NCI-H1105 (cell line): ENCODE results near the gene LPIN1.
"Not testable (repeated sequence)": the region's sequence is repeated elsewhere in the genome, so short reads cannot be mapped to it uniquely, and the experiment has no call there.

Experiments
- DNase-seq: peaks from one replicate; lab custom pipeline; 2025; lab: John Stamatoyannopoulos, UW

LPIN1 gene

GRCh38 chr2:11743846-11744553, 2.4 kb upstream of the LPIN1 start:
- peak; percentile 29 for DNase-seq

GRCh38 chr2:11744631-11745394, 1.6 kb upstream of the LPIN1 start:
- no peak for DNase-seq

- no peak for DNase-seq
Observed at GRCh38 chr2:11745613-11746375, 638 bp upstream of the LPIN1 start.

- no peak for DNase-seq
Observed at GRCh38 chr2:11746807-11747459, 501 bp downstream of the LPIN1 start.

GRCh38 chr2:11748018-11748860, 1.8 kb downstream of the LPIN1 start:
- no peak for DNase-seq

- DNase-seq: no peak
Observed at GRCh38 chr2:11748861-11749645, 2.6 kb downstream of the LPIN1 start.

- no peak for DNase-seq
Observed at GRCh38 chr2:11749646-11750349, 3.4 kb downstream of the LPIN1 start.

GRCh38 chr2:11750422-11750821, 4.0 kb downstream of the LPIN1 start:
- no peak for DNase-seq

- no peak for DNase-seq
Observed at GRCh38 chr2:11750917-11751316, 4.5 kb downstream of the LPIN1 start.

GRCh38 chr2:11752906-11753305, 6.5 kb downstream of the LPIN1 start:
- no peak for DNase-seq

- DNase-seq: peak; percentile 52
Observed at GRCh38 chr2:11753452-11753885, 7.0 kb downstream of the LPIN1 start.

GRCh38 chr2:11753886-11754699, 7.7 kb downstream of the LPIN1 start:
- peak; percentile 30 for DNase-seq

- DNase-seq: no peak
Observed at GRCh38 chr2:11754700-11755015, 8.2 kb downstream of the LPIN1 start.

- DNase-seq: no peak
Observed at GRCh38 chr2:11757101-11757500, 10.7 kb downstream of the LPIN1 start.

- no peak for DNase-seq
Observed at GRCh38 chr2:11758187-11758586, 11.8 kb downstream of the LPIN1 start.

- DNase-seq: no peak
Observed at GRCh38 chr2:11758647-11759046, 12.2 kb downstream of the LPIN1 start.

GRCh38 chr2:11759182-11759975, 12.9 kb downstream of the LPIN1 start:
- DNase-seq: not testable (repeated sequence)

GRCh38 chr2:11761259-11761658, 14.8 kb downstream of the LPIN1 start:
- no peak for DNase-seq
